Activated CD8-positive, alpha-beta memory T cell treated with anti-CD3 and anti-CD28 coated beads for 36 hours (primary cell): ENCODE measurements around the gene TGFBR1. TPM values are rescaled to one million over a fixed set of nuclear protein-coding genes. Genes with fewer than 3 reads are reported as not detected.

Experiments used
- CTCF ChIA-PET: fragments of 350-600 bp; sonication (Branson Sonifier 250); formaldehyde crosslinking; loops from one replicate; lab custom pipeline; 2021; ENCODE audit warnings: antibody characterized with exemption; lab: Charles Lee
- POLR2A ChIA-PET: fragments of 350-600 bp; sonication (Branson Sonifier 250); formaldehyde crosslinking; loops from one replicate; lab custom pipeline; 2021; ENCODE audit warnings: antibody characterized with exemption; lab: Charles Lee
- total RNA-seq, 2 experiments: library from RNA; stranded (reverse); gene quantifications; one replicate each; pipeline ENCODE4 v1.2.3, GENCODE V29; 2021

The TGFBR1 gene
- total RNA-seq, 2 experiments from 2014 or later, result 39.7 to 41.7 TPM

DNA sequence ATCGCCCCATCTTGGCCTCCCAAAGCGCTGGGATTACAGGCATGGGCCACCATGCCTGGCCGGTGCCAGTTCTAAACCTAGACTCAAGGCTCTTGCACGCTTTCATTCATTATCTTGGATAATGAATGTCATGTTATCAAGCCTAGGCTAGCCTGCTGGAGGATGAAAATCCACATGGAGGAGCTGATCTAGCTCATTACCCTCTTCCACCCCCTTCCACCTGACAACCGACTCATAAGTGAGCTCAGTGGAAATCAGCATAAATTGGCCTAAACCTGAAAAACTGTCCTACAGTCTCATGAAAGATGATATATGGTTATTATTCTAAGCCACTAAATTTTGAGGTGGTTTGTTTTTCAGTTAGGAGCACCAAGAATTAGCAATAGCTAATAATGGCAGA lies 3.6 kb upstream of the TGFBR1 start:
- ChIA-PET CTCF (no interaction called here), POLR2A (no interaction called here)

DNA sequence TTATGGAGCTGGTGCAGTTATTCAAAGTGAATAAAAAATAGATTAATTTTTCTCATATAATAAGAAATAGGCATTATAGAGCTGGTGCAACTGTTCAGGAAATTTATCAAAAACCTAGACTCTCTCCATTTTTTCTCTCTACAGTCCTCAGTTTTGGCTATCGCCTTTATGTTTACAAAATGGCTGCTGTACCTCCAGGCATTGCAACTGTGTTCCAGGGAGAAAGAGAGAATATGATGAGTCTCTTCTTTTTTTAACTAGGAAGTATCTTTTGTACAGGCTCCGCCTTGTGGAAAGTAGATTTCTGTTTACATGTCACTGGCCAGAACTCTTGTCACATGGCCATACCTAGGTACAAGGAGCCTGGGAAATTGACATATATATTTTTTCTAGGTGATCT lies 3.1 kb upstream of the TGFBR1 start:
- POLR2A ChIA-PET, result no interaction called here
- CTCF ChIA-PET, result no interaction called here

DNA sequence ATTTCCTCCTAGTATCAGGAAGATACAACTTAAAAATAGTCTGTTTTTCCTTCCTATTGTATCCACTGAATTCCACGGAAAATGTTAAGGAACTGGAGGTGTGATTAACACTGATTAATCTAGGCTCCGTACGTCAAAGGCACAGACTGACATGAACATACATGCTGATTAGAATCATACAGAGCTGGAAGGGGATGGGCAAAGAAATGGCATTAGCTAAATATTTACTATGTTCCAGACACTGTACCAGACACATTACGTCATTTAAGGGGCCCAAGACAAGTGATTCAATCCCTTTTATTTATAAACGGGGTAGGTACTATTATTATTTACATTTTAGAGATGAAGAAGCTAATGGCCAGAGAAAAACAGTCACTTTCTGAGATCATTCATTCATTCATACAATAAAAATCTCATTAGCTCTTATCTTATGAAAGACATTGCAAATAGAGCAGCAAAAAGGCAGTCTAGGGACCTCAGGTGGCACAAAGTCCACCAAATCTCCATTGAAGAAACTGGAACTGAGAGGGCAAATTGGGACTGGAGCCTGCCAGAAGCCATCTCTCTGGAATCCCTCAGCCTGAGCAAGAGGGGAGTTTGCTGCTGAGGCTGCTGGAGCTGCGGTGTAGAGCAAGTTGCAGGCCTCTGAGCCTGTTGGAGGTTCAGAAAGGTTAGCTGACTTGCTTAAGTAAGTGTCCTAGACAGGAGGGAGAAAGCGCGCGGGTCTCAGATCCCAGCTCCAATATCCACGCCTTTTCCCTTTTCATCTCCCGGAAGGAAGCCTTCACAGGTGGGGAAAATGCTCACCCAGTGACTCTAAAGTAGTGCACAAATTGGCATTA lies 1.6 kb upstream of the TGFBR1 start:
- POLR2A ChIA-PET, result interaction anchor here (1.5 kb wide), 1 partner anchor 8 kb away, joined by 5 read pairs; no protein-coding TSS in a partner anchor
- CTCF ChIA-PET, result interaction anchor here (1.3 kb wide), 1 partner anchor 104 kb away, joined by 3 read pairs; no protein-coding TSS in a partner anchor

DNA sequence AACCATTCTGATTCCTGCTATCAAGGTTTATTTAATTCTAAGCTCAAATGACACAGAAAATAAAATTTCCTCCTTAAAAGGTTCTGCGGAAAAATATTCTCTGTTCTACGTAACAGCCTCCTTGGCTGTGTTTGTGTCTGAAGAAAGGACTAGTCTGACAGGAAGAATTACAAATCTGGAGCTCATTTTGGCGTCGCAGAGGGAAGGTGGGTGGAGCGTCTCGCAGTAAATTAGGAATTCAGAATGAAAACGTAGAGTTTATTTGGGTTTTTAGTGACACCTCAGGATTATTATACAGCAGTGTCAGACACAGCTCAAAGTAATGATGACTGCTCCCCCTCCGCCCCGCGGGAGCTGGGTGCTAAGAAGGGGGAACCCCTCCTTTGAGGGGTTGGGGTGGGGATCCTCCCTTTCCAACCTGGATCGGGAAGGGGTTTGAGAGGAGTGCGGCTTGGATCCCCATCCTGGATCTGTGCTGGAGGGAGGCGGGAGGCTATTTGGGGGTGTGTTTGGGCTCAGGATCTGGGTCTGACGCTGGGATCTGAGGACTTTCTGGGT lies 933 bp upstream of the TGFBR1 start:
- CTCF ChIA-PET, result interaction anchor here (0.8 to 1.3 kb wide), 4 partner anchors 10 to 104 kb away, joined by 3 read pairs; no protein-coding TSS in a partner anchor
- POLR2A ChIA-PET, result interaction anchor here (0.8 to 1.5 kb wide), 3 partner anchors 9 to 13 kb away, joined by 5 to 6 read pairs (median 6); no protein-coding TSS in a partner anchor

DNA sequence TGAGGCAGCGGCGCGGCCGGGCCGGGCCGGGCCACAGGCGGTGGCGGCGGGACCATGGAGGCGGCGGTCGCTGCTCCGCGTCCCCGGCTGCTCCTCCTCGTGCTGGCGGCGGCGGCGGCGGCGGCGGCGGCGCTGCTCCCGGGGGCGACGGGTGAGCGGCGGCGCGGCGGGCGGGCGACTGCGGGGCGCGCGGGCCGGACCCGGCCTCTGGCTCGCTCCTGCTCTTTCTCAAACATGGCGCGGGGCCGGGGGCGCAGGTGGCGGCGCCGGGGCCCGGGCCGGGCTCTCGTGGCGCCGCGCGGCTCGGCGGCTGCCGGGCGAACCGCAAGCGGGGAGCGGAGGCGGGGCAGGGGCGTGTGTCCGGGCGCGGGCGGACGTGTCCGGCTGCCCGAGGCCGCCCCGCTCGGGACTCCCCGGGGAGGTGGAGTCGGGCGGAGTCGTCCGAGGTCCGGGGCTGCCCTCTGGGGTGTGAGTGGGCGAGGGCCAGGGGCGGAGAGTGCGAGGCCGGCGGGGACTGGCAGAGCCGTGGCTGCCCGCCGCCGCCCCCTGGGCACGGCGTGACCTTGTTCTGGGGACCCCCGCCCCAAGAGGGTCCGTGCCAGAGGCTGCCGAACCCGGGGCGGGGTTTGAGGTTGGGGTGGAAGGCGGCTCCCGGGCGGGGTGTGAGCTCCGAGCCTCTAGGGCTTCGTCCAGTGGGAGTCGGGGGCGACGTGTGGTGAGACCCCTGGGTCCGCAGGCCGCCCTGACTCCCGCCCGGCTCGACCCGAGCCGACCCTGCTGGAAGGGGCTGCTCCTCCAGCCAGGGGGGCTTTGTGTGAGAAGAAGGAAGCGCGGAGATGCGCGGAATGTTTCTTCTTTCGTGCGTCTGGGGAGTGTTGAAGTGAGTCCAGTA lies 485 bp downstream of the TGFBR1 start:
- POLR2A ChIA-PET, result interaction anchor here (0.8 to 1.3 kb wide), 5 partner anchors 12 to 92 kb away, joined by 4 to 6 read pairs (median 6); no protein-coding TSS in a partner anchor
- CTCF ChIA-PET, result interaction anchor here (1.0 kb wide), 1 partner anchor 35 kb away, joined by 3 read pairs; no protein-coding TSS in a partner anchor

DNA sequence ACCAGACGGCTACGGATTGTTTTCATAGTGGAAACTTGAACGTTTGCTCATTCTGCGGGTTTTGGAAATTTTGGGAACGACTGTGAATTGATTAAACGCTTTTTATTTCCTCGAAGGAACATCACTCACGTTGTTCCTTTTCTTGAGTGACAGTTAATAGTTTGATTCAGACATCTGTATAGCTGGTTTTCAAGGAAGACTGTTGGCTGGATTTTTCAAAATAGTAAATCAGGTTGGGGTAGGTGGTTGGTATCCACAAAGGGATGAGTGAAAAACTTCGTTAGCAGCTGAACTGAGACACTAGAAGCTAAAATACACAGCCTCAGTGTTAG lies 1.1 kb downstream of the TGFBR1 start:
- ChIA-PET POLR2A (interaction anchor here (1.0 kb wide), 2 partner anchors 13 to 92 kb away, joined by 5 to 6 read pairs; no protein-coding TSS in a partner anchor), CTCF (interaction anchor here (1.0 kb wide), 1 partner anchor 35 kb away, joined by 3 read pairs; no protein-coding TSS in a partner anchor)

DNA sequence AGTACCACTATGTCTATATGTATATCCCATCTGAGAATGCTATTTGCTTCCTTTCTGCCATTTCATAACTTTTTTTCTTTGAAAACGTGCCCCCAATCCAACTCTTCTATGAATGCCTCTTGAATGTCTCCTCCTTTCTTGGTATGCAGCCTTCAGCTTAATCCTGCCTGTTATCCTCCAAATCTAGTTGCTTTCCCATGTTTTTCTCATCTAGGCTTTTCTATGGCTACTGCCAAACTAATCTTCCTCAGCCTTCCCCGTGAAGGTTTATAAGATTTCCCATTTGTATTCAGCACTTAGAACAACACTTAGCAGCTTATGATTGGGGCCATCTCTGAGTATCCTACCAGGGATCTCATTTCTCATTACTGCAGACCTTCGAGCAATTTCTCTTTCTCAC lies 2.5 kb downstream of the TGFBR1 start:
- POLR2A ChIA-PET, result no interaction called here

DNA sequence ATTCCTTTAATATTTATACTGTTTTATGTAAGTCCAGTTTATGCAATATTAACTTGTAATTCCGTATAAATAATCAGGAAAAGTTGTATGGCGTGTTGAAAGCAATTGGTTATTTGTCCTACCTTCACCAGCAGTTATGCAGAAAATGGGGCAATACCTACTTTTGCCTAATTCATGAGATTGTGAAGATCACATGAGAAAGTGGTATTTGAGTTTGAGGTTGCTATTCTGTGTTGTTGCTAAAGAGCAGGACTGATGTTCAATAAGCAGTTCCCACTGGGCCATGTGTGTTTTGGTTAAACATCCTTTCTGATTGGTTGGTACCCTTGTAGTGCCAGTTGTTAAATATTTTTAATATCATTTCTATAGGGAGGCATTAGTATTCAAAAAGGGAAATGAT lies 3.2 kb downstream of the TGFBR1 start:
- ChIA-PET CTCF (interaction anchor here (0.7 kb wide), 1 partner anchor 42 kb away, joined by 5 read pairs; no protein-coding TSS in a partner anchor), POLR2A (interaction anchor here (0.6 kb wide), 1 partner anchor 26 kb away, joined by 9 read pairs; no protein-coding TSS in a partner anchor)

More for the DNA sequence above, 2.5 kb downstream of the TGFBR1 start:
- CTCF ChIA-PET, result no interaction called here

DNA sequence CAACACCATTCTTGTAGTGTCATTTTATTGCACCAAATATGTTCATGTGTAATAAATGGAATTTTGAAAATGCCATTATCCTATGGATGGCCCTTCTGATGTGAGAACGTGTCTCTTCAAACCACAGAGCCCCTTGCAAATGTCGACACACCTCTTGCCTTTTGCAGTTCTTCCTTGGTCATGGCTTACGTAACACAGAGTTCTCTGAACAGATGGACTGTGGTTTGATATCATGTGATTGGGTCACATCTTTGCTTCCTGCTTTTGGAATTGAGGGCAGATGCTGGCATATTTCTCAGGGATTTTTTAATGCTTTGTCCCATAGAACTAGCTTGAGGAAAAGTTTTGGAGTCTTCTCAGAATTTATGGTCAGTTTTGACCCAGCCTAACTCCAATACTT lies 4.6 kb downstream of the TGFBR1 start:
- CTCF ChIA-PET, result no interaction called here
- POLR2A ChIA-PET, result no interaction called here

DNA sequence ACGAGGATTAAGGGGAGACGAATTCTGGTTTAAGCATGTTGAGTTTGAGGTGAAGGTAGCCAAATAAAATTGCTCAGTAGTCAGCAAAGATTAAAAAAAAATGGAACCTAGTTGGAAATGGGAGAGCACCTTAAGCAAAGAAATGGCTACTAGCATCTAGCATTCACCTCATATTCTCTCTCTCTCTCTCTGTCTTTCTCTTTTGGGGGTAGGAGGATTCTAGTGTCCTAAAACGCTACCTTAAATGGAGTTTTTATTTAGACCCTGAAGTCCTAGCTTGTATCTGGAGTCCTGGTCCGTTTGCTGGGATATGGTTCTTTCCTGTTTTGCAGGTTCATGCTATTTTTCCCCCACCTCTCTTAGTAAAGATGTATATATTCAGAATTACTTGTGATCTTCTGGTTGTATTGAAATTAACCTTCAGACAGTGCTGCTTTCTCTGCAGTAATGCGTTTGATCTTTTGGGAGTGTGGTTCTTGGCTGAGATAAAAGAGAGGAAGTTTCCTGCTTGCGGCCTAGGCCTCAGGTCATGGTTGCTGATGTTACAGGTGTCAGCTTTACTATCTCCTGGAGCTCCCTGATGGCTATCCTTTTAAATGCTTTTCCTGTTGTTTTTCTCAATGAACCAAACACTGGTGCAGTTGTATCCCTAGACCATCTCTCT lies 8.0 kb downstream of the TGFBR1 start:
- POLR2A ChIA-PET, result no interaction called here
- CTCF ChIA-PET, result interaction anchor here (1.9 kb wide), 1 partner anchor 58 kb away, joined by 4 read pairs; no protein-coding TSS in a partner anchor

DNA sequence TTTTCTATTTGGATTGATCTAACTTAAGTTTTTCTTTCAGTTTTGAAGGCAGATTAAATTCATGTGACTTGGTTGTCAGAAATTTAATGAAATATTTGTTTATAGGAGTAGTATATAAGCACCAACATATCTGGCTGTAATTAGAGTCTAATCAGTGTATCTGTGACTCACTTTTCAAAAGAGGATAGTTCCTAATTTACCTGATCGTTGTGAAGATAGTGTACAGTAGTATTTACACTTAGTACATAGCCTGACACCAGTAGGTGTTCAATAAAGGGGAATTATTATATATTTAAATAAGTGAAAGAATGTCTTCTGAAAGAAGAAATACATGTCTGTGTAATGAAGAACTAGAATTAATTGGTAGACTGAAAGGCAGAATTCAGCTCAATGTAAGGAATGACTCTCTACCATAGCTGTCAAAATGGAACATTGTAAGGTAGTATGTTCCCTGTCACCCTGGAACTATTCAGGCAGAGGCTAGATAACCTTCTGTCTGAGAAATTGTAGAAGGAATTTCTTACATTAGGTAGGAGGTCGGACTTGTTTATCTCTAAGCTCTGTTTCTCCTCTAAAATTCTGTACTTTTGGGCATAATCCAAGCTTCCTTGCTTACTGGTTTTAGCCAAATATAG lies 8.6 kb downstream of the TGFBR1 start:
- ChIA-PET CTCF (interaction anchor here (0.9 to 1.9 kb wide), 2 partner anchors 9 to 59 kb away, joined by 3 to 4 read pairs; no protein-coding TSS in a partner anchor), POLR2A (no interaction called here)

DNA sequence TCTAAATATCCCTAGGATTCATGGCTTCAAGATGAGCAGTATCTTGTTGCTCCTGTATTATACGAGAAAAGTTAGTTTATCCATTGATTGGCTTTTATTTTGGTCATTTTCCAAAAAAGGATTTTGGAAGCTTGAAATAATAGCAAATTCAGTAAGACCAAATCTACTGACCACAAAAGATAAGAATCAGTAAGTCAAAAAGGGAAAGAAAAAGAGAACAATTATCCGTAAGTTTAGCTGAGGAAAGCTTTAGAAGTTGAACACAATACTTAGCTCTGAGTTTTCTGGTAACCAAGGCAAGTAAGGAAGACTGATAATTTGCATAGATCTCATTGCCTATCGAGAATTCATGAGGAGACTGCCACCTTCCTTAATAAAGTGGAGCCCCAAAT lies 9.1 kb downstream of the TGFBR1 start:
- CTCF ChIA-PET, result interaction anchor here (0.9 to 1.9 kb wide), 3 partner anchors 10 to 59 kb away, joined by 3 to 4 read pairs (median 3); no protein-coding TSS in a partner anchor

DNA sequence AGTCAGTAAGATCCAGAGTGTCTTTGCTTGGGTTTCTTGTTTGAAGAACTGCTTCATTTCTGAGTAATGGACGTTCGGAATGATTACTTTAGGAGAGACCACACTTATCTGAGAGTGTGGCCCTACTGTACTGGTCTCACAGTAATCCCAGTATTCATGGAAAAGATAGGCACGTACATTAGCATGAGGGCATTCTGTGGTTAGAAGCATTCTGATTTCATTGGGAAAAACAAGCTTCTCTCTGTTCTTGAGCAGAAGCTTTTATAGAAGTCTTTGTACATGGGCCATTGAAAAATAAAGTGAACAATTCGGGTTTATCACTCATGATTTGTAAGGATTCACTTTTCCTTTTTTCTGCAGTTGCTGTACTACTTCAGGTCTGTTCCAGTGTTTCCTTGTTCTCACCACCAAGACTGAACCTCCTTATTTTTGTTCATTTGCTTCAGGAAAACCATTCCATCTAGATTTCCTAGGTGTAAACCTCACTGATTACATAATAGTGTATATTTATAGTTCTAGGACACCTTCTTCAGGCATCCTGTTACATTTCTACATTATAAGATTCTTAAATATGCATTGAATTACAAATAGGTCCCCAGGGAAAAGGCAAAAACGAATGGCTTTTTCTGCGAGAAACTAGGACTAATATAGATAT lies 10.1 kb downstream of the TGFBR1 start:
- ChIA-PET POLR2A (no interaction called here), CTCF (interaction anchor here (1.1 to 1.9 kb wide), 2 partner anchors 26 to 60 kb away, joined by 3 to 4 read pairs; no protein-coding TSS in a partner anchor)

More for the DNA sequence above, 9.1 kb downstream of the TGFBR1 start:
- POLR2A ChIA-PET, result no interaction called here

DNA sequence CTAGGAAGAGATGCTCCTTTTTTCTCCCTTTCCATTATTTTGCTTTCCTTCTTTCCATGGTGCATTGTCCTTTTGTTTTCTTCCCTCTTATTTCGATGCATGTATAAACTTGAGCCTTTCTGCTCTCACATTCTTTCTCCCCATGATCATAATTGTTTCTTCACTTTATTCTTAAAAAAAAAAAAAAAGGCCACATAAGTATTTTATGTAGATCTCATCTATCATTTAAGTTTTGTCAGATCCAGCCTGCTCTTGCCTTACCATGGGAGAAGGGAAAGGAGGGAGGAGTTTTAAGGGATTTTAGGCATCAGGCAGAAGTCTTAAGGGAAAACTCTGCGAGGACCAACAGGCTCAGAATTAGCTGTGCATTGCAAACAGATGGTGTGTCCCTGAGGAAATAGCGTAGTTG lies 11.1 kb downstream of the TGFBR1 start:
- CTCF ChIA-PET, result no interaction called here
- POLR2A ChIA-PET, result interaction anchor here (0.7 kb wide), 1 partner anchor 1935 kb away, joined by 9 read pairs; no protein-coding TSS in a partner anchor

DNA sequence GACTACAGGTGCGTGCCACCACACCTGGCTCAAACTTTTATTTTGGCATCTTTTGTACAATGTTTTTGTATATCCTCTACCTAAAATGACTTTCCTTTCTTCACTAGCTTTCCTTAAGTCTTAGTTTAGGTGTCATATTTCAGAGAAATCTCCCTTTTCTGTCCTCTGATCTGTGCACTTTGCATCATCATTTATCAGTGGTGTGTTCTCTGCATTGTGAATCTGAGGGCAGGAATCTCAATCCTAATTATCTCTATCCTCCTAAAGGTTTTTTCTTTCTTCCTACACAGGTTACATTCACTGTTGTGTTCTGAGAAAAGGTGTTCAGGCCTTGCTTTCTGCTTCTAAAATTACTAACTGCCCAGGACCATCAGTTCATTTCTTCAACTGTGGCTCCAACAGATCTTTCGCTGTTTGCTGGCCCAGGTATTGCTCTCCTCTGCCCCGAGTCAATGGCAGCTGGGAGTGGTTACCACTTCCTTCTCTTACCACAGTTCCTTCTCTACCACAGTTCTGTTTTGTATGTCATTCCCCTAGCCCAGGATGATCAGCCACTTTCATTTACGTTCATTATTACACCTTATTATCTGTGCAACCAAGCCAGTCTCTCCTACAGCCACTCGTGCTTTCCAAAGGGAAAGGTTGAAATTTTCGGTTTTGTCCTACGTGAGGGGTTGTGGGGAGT lies 14.0 kb downstream of the TGFBR1 start:
- CTCF ChIA-PET, result interaction anchor here (0.7 to 1.0 kb wide), 2 partner anchors 8 to 1195 kb away, joined by 3 read pairs; no protein-coding TSS in a partner anchor

DNA sequence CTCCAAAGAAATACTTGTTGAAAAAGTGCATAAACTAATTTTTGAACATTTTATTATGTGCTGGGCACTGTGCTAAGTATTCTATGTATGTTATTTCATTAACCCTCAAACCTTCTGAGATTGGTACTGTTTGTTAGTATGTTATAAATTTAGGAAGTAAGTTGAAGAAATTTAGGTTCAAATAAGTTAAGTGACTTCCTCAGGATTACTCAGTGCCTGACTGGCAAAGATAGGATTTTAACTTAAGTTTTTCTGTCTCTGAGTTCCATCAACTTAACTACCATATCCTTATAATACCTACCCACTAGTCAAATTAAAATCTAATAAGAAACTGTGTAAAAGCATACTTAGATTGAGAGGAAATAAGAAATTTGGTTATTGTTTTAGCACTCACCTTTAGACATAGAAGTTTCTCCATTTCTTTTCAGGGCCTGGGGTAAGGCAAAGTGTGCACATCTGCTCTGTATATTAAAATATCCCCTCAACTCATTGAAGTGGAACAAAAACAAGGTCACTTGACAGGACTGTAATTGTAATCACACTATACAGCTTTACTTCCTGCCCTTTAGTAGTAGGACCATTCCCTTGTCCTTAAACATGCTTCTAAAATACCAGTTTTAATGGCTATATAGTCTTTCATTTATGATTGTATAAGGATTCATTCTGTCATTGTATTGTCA lies 15.2 kb downstream of the TGFBR1 start:
- POLR2A ChIA-PET, result no interaction called here
- CTCF ChIA-PET, result no interaction called here

More for the DNA sequence above, 14.0 kb downstream of the TGFBR1 start:
- POLR2A ChIA-PET, result no interaction called here
